Naive thymus-derived CD8-positive, alpha-beta T cell (primary cell): ENCODE results near the gene TTC23. TPM values are rescaled to one million over a fixed set of nuclear protein-coding genes. Genes with fewer than 3 reads are reported as not detected.

Experiments used
- ATAC-seq, 2 donors: fragments of 150-1000 bp; cut with Tn5 transposase in 1 of 2; sonication (Bioruptor Pico), chemical (Tn5 transposase) in 1 of 2; 1 replicate in 1 of 2; 2 replicates in 1 of 2; pipeline ENCODE4 v1.10.0; 2021; ENCODE audit warnings: mild to moderate bottlenecking in 2 of 2, moderate library complexity in 2 of 2
- POLR2A ChIA-PET: fragments of 350-600 bp; sonication (Branson Sonifier 250); formaldehyde crosslinking; loops from one replicate; lab custom pipeline; 2021; ENCODE audit warnings: antibody characterized with exemption; lab: Charles Lee
- DNase-seq, 10 donors: peaks; one replicate each; pipeline versions ENCODE4 v3.0.0 to v3.0.0-alpha.2; 2020 to 2022
- H3K27ac Mint-ChIP-seq, 10 donors: one replicate each; pipeline ENCODE4 v1.8.0; 2020 to 2022; ENCODE audit warnings: mild to moderate bottlenecking in 10 of 10, mixed read lengths in 10 of 10, moderate library complexity in 4 of 10, inconsistent platforms in 1 of 10
- H3K27me3 Mint-ChIP-seq, 5 donors: one replicate each; pipeline ENCODE4 v1.8.0; 2021 to 2022; ENCODE audit warnings: mixed read lengths in 5 of 5
- H3K36me3 Mint-ChIP-seq, 3 donors: one replicate each; pipeline ENCODE4 v1.8.0; 2020 to 2022; ENCODE audit warnings: mixed read lengths in 3 of 3, mild to moderate bottlenecking in 2 of 3, inconsistent platforms in 1 of 3
- H3K4me1 Mint-ChIP-seq, 4 donors: one replicate each; pipeline ENCODE4 v1.8.0; 2021 to 2022; ENCODE audit warnings: mixed read lengths in 4 of 4
- H3K4me3 Mint-ChIP-seq, 10 donors: one replicate each; pipeline ENCODE4 v1.8.0; 2020 to 2022; ENCODE audit warnings: mild to moderate bottlenecking in 10 of 10, mixed read lengths in 10 of 10, moderate library complexity in 6 of 10, inconsistent platforms in 1 of 10
- H3K9me3 Mint-ChIP-seq, 9 donors: one replicate each; pipeline ENCODE4 v1.8.0; 2020 to 2022; ENCODE audit warnings: mixed read lengths in 9 of 9, mild to moderate bottlenecking in 3 of 9, inconsistent platforms in 1 of 9, moderate library complexity in 1 of 9
- polyA plus RNA-seq, 3 donors: library from polyadenylated mRNA; unstranded; fragments of 300-500 nt; fragmentation: Illumina TruSeq; gene quantifications; one replicate each; pipeline ENCODE4 v1.2.3, GENCODE V29; 2021
- total RNA-seq, 8 experiments: library from RNA in 2 of 8; stranded (reverse) in 2 of 8; gene quantifications; one replicate each; pipeline ENCODE4 v1.2.3 and lab custom pipeline; 2021 to 2026

Gene TTC23
- total and polyA plus RNA-seq, 5 experiments from 2014 or later: 0.15 to 0.82 (median 0.38) TPM; not detected in 1

DNA sequence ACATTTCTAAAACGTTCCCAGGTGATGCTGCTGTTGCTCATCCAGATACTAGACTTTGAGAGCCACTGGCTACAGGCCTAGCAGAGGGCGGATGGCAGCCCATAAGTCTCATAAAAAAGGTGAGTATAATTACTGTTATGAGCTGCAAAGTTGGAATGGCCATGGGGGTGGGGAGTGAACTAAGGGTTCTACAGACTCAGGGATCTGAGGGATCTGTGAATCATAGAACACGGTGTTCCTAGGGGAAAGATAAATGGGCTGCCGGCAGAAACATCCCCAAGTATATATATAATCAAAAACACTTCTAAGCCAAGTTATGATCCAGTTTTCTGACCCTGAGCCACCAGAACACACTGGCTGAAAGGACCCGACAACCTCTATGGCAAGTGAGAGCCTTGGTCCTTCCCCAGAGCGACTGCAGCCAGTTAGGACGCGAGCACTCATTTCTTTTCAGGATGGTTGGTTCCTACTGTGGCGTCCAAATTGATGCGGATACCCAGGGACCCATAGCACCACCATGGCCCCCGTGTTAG lies 152.4 kb downstream of the TTC23 start:
- DNase-seq: no peak
- POLR2A ChIA-PET: no interaction called here
- Mint-ChIP-seq H3K9me3 (no peaks in the 10 kb centered on the region), H3K4me3 (no peak overlapping the region), H3K27me3 (peaks cover 14 to 51% (median 29%) of the 10 kb centered on the region in 5 donors), H3K4me1 (peaks cover 1 to 6% (median 4%) of the 10 kb centered on the region in 4 donors), H3K27ac (no peak overlapping the region), H3K36me3 (no peaks in the 10 kb centered on the region)
- ATAC-seq: no peak

DNA sequence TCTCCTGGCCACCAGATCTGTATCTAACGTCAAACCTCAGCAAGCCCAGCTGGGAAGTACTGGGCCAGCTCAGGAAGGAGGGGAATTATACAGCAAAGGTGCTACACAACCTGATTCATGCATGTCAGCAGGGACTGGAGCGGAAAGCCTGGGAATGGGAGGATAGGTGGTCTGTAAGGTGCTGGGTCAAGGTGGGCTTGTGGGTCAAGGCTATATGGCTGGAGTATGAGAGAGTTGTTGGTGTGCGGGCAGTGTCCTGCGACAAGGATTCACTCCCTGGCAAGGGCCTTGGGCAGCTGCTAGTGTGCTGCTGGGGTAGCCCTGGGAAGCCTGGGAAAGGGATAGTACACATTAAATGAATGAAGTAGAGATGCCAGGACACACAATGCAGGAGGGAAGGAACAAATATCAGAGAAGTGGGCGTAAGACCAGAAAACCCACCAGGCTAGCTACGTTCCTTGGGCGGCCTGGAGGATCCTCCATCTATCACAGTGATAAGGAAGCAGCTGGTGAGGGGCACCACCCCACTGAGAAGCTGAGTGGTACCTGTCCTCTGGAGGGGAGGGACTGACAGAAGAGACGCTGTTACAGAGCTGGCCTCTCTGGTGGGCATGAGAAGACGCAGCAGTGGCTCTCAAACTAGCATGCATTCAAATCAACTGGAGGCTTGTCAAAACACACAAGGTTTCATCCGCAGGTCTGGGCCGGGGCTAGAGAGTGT lies 153.0 kb downstream of the TTC23 start:
- no peaks in the 10 kb centered on the region for H3K9me3 Mint-ChIP-seq
- H3K27me3 Mint-ChIP-seq: peaks cover 10 to 44% (median 25%) of the 10 kb centered on the region in 5 donors
- H3K36me3 Mint-ChIP-seq: no peaks in the 10 kb centered on the region
- POLR2A ChIA-PET: no interaction called here
- ATAC-seq: no peak
- peaks cover 1 to 6% (median 4%) of the 10 kb centered on the region in 4 donors for H3K4me1 Mint-ChIP-seq
- no peak overlapping the region for H3K27ac Mint-ChIP-seq
- peak in 1 of 10 donors; percentile 50 for DNase-seq
- H3K4me3 Mint-ChIP-seq: no peak overlapping the region

DNA sequence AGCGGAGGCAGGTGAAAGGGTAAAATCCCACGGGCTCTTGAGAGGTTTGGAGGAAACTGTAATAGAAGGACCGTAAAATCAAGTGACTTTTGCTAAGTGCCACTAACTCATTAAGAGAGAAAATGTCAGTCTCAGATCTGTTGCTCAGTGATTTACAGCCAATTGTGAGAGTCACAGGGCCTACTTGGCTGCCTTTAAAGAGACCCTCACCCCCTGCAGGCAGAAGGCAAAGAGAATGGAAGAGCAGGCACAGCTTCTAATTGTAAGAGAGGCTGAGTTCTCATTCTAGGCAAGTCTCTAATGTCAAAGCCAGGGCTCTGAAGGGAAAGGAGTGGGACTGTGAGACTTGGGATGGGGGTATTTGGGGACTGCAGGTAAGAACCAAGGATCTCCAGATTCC lies 153.8 kb downstream of the TTC23 start:
- no peak overlapping the region for H3K4me3 Mint-ChIP-seq
- ATAC-seq (no peak), DNase-seq (no peak)
- POLR2A ChIA-PET: no interaction called here
- H3K36me3 Mint-ChIP-seq: no peaks in the 10 kb centered on the region
- no peaks in the 10 kb centered on the region for H3K9me3 Mint-ChIP-seq
- H3K27me3 Mint-ChIP-seq: peaks cover 10 to 43% (median 25%) of the 10 kb centered on the region in 5 donors
- H3K27ac Mint-ChIP-seq: no peak overlapping the region
- peaks cover under 1 to 4% (median 3%) of the 10 kb centered on the region in 4 donors for H3K4me1 Mint-ChIP-seq

DNA sequence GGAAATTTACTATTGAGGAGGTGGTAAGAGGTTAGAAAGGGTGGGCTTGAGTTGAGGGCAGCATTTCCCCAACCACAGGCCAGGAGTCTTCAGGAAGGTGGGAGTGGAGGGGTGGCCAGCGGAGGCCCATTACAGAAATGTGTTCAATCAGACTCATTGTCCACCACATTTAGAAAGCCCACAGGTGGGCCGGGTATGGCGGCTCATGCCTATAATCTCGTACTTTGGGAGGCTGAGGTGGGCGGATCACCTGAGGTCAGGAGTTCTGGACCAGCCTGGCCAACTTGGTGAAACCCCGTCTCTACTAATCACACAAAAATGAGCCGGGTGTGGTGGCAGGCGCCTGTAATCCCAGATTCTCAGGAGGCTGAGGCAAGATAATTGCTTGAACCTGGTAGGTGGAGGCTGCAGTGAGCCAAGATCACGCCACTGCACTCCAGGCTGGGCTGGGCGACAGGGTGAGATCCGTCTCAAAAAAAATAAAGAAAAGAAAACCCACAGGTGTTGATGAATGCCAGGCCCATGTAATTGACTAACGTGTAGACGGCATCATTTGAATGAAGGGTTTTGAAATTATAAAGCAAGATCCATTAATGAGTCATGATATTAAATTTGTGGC lies 156.7 kb downstream of the TTC23 start:
- Mint-ChIP-seq H3K27ac (no peak overlapping the region), H3K27me3 (peaks cover 5 to 21% (median 8%) of the 10 kb centered on the region in 5 donors), H3K36me3 (no peaks in the 10 kb centered on the region), H3K4me1 (peaks cover 5 to 9% (median 6%) of the 10 kb centered on the region in 4 donors), H3K4me3 (no peak overlapping the region), H3K9me3 (no peaks in the 10 kb centered on the region)
- POLR2A ChIA-PET: no interaction called here
- ATAC-seq: no peak
- DNase-seq: no peak

DNA sequence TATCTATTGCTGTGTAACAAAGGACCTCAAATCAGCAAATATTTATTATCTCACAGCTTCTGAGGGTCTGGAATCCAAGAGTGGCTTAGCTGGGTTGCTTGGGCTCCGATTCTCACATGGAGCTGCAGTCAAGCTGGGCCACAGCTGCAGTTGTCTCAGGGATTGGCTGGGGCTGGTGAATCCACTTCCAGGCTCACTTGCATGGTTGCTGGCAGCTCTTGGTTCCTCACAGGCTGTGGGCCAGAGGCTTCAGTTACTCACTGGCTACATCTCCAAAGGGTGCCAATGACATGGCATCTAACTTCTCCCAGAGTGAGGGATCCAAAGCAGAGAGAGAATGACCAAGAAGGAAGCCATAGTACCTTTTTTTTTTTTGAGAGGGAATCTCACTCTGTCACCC lies 158.4 kb downstream of the TTC23 start:
- peaks cover 5 to 9% (median 6%) of the 10 kb centered on the region in 4 donors for H3K4me1 Mint-ChIP-seq
- H3K4me3 Mint-ChIP-seq: no peak overlapping the region
- H3K9me3 Mint-ChIP-seq: no peaks in the 10 kb centered on the region
- no peak for DNase-seq
- no peaks in the 10 kb centered on the region for H3K36me3 Mint-ChIP-seq
- H3K27ac Mint-ChIP-seq: no peak overlapping the region
- POLR2A ChIA-PET: no interaction called here
- peaks cover 0 to 9% (median 0%) of the 10 kb centered on the region in 5 donors for H3K27me3 Mint-ChIP-seq
- no peak for ATAC-seq

DNA sequence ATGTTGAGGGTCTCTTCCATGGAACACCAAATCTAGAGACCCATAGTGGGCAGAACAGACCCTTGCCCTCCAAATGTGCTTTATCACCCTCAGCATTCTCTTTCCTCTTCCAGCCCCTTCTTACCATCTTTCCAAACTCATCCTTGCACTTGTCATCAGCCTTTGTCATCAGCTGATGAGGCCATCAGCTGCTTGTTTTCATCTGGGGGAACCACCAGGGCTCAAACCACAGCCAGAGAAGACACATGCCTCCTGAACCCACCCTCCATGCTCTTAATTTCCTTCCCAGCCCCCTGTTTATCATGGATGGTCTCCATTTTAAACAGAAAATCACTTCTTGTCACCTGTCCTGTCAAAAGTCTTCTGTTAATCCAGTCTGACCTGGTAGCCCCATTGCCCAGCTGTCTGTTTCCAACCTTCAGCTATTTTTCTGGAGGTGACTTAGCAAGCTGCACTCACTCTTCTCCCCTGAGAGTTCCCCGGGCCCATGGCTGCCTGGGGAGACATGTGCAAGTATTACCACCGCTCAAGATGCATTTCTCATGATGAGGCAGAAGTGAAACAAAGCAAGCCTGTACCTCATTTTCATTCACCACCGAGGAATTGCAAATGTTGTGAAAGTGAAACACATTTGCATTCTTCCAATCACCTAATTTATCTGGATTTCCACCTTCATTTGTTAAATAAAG lies 159.2 kb downstream of the TTC23 start:
- POLR2A ChIA-PET: no interaction called here
- H3K36me3 Mint-ChIP-seq: no peaks in the 10 kb centered on the region
- no peaks in the 10 kb centered on the region for H3K9me3 Mint-ChIP-seq
- H3K4me1 Mint-ChIP-seq: peaks cover 5 to 9% (median 6%) of the 10 kb centered on the region in 4 donors
- H3K27ac Mint-ChIP-seq: no peak overlapping the region
- peaks cover 0 to 6% (median 0%) of the 10 kb centered on the region in 5 donors for H3K27me3 Mint-ChIP-seq
- ATAC-seq (no peak), DNase-seq (peak in 1 of 10 donors; percentile 13)
- H3K4me3 Mint-ChIP-seq: no peak overlapping the region

DNA sequence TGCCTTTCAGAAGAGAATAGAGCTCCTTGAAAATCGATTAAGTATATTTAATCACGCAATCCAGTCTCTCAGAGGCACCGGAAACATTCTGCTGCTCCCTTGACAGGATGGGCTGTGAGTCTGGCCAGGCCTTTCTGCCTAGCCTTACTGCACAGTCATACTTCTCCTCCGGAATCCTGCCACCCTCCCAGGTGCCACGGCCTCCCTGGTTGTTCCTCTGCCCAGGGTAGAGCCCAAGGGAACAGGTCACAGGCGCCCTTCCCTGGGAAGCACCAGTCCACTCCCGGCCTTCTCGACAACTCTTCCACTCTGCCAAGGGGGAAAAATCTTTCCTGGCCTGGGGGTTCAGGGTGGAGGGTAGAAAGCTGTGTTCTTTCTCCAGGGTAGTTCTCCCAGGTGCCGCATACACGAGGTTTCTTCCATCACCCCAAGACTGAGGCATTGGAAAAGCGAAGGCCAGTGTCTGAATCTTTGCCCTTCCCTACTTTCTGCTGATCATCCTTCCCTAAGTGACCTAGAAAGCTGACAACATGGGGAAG lies 161.9 kb downstream of the TTC23 start:
- no peak overlapping the region for H3K27ac Mint-ChIP-seq
- no peak for ATAC-seq
- POLR2A ChIA-PET: no interaction called here

DNA sequence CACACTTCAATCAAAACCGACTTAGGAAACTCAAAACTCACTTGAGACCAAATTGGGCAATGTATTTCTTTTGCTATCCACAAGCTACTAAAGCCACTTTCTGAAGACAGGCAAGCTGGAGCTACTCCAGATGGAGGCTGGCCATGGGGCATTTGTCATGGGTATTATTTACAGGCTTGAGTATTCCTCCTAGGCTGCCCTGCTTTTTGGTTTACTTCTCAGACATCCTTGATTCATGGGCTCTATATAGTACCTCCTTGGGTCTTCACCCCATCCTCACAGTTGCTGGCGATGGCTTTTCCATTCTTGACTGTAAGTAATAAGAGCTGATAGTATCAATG lies 163.1 kb downstream of the TTC23 start:
- Mint-ChIP-seq H3K27me3 (peaks cover 0 to 8% (median 1%) of the 10 kb centered on the region in 5 donors), H3K27ac (peak overlapping the region in 1 of 10 donors; percentile 45), H3K9me3 (peaks cover 0 to 10% (median 1%) of the 10 kb centered on the region in 9 donors), H3K4me3 (no peak overlapping the region), H3K4me1 (peaks cover 5 to 9% (median 6%) of the 10 kb centered on the region in 4 donors), H3K36me3 (peaks cover 0 to 7% (median 5%) of the 10 kb centered on the region in 3 donors)
- DNase-seq (no peak), ATAC-seq (no peak)
- POLR2A ChIA-PET: no interaction called here

More for the DNA sequence above, 161.9 kb downstream of the TTC23 start:
- Mint-ChIP-seq H3K27me3 (peaks cover 0 to 8% (median 0%) of the 10 kb centered on the region in 5 donors), H3K4me1 (peaks cover 5 to 9% (median 6%) of the 10 kb centered on the region in 4 donors), H3K36me3 (peaks cover 0 to 7% (median under 1%) of the 10 kb centered on the region in 3 donors), H3K9me3 (peaks cover 0 to 5% (median 0%) of the 10 kb centered on the region in 9 donors), H3K4me3 (no peak overlapping the region)
- no peak for DNase-seq

Other genes starting within 250 kb of the TTC23 start
- not detected for gene PGPEP1L, start 241.8 kb downstream of the TTC23 start, total RNA-seq
- not detected for gene PGPEP1L, start 241.8 kb downstream of the TTC23 start, polyA plus RNA-seq
- gene SYNM, start 144.5 kb downstream of the TTC23 start, total RNA-seq: 1 to 10 TPM; 1.1 TPM
- under 1 TPM in 2 of 3 donors, not detected in 1; 0.08 to 0.54 TPM for gene SYNM, start 144.5 kb downstream of the TTC23 start, polyA plus RNA-seq
- 10 to 100 TPM; 14.9 to 15.3 TPM for gene LRRC28, start 1.9 kb upstream of the TTC23 start, total RNA-seq
- 10 to 100 TPM; 16.7 to 21.4 (median 19.8) TPM for gene LRRC28, start 1.9 kb upstream of the TTC23 start, polyA plus RNA-seq